ENCODE results near the gene PIP5K1B.

DNA sequence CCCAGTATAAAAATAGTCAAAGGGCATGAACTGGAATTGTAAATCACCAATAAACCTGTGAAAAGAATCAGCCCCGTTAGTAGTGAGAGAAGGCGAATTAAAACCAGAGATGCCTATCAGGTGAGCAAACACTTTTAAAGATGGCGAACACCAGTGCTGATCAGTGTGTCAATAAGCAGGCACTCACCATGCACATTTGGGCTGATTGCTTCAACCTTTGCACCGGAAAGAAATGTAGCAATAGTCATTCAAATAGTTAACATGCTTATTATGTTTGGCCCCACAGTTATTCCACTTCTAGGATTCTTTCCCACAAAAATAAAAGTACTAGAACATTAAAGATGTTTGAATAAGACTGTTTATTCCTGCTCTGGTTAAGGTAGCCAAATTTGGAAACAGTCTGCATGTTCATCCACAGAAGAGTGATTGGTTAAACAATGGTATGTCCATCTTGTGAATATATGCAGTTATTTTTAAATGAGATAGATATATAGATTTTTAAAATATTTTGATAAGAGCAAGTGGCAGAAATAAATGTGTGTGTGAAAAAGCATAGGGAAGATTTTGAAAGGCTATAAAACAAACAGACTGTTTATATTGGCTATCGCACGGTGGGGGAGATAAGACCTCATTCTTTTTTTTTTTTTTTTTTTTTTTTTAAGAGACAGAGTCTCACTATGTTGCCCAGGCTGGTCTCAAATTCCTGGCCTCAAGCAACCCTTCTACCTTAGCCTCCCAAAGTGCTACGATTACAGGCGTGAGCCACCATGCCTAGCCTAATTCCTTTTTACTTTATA is 112.2 kb downstream of the PIP5K1B start:
- TF ChIP-seq, protein P1, sequence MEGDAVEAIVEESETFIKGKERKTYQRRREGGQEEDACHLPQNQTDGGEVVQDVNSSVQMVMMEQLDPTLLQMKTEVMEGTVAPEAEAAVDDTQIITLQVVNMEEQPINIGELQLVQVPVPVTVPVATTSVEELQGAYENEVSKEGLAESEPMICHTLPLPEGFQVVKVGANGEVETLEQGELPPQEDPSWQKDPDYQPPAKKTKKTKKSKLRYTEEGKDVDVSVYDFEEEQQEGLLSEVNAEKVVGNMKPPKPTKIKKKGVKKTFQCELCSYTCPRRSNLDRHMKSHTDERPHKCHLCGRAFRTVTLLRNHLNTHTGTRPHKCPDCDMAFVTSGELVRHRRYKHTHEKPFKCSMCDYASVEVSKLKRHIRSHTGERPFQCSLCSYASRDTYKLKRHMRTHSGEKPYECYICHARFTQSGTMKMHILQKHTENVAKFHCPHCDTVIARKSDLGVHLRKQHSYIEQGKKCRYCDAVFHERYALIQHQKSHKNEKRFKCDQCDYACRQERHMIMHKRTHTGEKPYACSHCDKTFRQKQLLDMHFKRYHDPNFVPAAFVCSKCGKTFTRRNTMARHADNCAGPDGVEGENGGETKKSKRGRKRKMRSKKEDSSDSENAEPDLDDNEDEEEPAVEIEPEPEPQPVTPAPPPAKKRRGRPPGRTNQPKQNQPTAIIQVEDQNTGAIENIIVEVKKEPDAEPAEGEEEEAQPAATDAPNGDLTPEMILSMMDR (IDR thresholded peaks at IDR 0.05) = no peak
- no peak for TF ChIP-seq POLR2A (IDR thresholded peaks at IDR 0.05)
